GM23338 (cell line): Measurements from ENCODE around the gene CASP2. TPM values are rescaled to one million over a fixed set of nuclear protein-coding genes. Genes with fewer than 3 reads are reported as not detected.

Experiments
- ATAC-seq: fragments of 200-7000 bp; cut with Tn5 transposase; 3 replicates; pipeline ENCODE4 v1.9.1; 2020
- DNase-seq: peaks from one replicate; pipeline ENCODE4 v3.0.0-alpha.2; 2015; ENCODE audit warnings: low spot score
- H2AFZ ChIP-seq: fragments of 200-600 bp; sonication (generic); 2 replicates; pipeline ENCODE4 v1.8.0; 2016; ENCODE audit warnings: antibody characterized with exemption, mild to moderate bottlenecking, moderate library complexity
- H3F3A ChIP-seq: fragments of 200-600 bp; sonication (generic); replicated peaks from 2 replicates; pipeline ENCODE4 v1.8.0; 2017; ENCODE audit warnings: antibody characterized with exemption, mixed run types, low read depth
- H3K27ac ChIP-seq: fragments of 200-600 bp; sonication (generic); 2 replicates; pipeline ENCODE4 v1.6.1; 2016; ENCODE audit warnings: low read depth
- H3K27me3 ChIP-seq: fragments of 200-600 bp; sonication (generic); 2 replicates; pipeline ENCODE4 v1.8.0; 2016; ENCODE audit warnings: mild to moderate bottlenecking, mixed run types, moderate library complexity; ENCODE audit not compliant: insufficient read depth
- H3K36me3 ChIP-seq: fragments of 200-600 bp; sonication (generic); 2 replicates; pipeline ENCODE4 v1.8.0; 2016; ENCODE audit warnings: mild to moderate bottlenecking; ENCODE audit not compliant: insufficient read depth
- H3K4me1 ChIP-seq: fragments of 200-600 bp; sonication (generic); 2 replicates; pipeline ENCODE4 v1.8.0; 2016; ENCODE audit warnings: mild to moderate bottlenecking, moderate library complexity; ENCODE audit not compliant: insufficient read depth
- H3K4me2 ChIP-seq: fragments of 200-600 bp; sonication (generic); 2 replicates; pipeline ENCODE4 v1.7.1; 2017; ENCODE audit warnings: mixed run types
- H3K4me3 ChIP-seq: fragments of 200-600 bp; sonication (generic); 2 replicates; pipeline ENCODE4 v1.6.1; 2016; ENCODE audit warnings: mixed run types
- H3K79me2 ChIP-seq: fragments of 200-600 bp; sonication (generic); replicated peaks from 2 replicates; pipeline ENCODE4 v1.8.0; 2017; ENCODE audit warnings: mild to moderate bottlenecking; ENCODE audit not compliant: insufficient read depth
- H3K9me2 ChIP-seq: fragments of 200-600 bp; sonication (generic); 2 replicates; pipeline ENCODE4 v1.8.0; 2017; ENCODE audit not compliant: insufficient read depth
- H4K20me1 ChIP-seq: fragments of 200-600 bp; sonication (generic); replicated peaks from 2 replicates; pipeline ENCODE4 v1.8.0; 2017; ENCODE audit warnings: mild to moderate bottlenecking; ENCODE audit not compliant: insufficient read depth
- H3K27ac Mint-ChIP-seq: 2 replicates; pipeline ENCODE4 v1.8.0; 2020; ENCODE audit warnings: inconsistent platforms, mild to moderate bottlenecking, moderate library complexity, mixed read lengths
- H3K27me3 Mint-ChIP-seq: 3 replicates; pipeline ENCODE4 v1.8.0; 2022; ENCODE audit warnings: low read depth, mild to moderate bottlenecking, moderate library complexity, mixed read lengths, inconsistent platforms; ENCODE audit not compliant: insufficient read depth, poor library complexity
- H3K36me3 Mint-ChIP-seq: 3 replicates; pipeline ENCODE4 v1.8.0; 2021; ENCODE audit warnings: low read depth, mild to moderate bottlenecking, inconsistent platforms, moderate library complexity, mixed read lengths
- H3K4me1 Mint-ChIP-seq: 3 replicates; pipeline ENCODE4 v1.8.0; 2020; ENCODE audit warnings: mild to moderate bottlenecking, inconsistent platforms, mixed read lengths
- H3K4me3 Mint-ChIP-seq: 3 replicates; pipeline ENCODE4 v1.8.0; 2021; ENCODE audit warnings: moderate library complexity, mild to moderate bottlenecking, inconsistent platforms, mixed read lengths
- H3K9me3 Mint-ChIP-seq: 3 replicates; pipeline ENCODE4 v1.8.0; 2020; ENCODE audit warnings: moderate library complexity, mild to moderate bottlenecking, inconsistent platforms, mixed read lengths
- CREB1 ChIP-seq: fragments of 250-450 bp; sonication (Bioruptor Pico); IDR thresholded peaks from 2 replicates; pipeline ENCODE4 v1.5.0; 2020; ENCODE audit warnings: low read depth, mild to moderate bottlenecking, moderate library complexity
- EZH2 ChIP-seq: fragments of 200-600 bp; sonication (generic); IDR thresholded peaks from one replicate; pipeline ENCODE4 v1.8.0; 2017; ENCODE audit warnings: antibody characterized with exemption, mild to moderate bottlenecking, low read depth; ENCODE audit not compliant: unreplicated experiment
- EZH2phosphoT487 ChIP-seq: fragments of 200-600 bp; sonication (generic); IDR thresholded peaks from one replicate; pipeline ENCODE4 v1.8.1; 2018; ENCODE audit warnings: antibody characterized with exemption; ENCODE audit not compliant: unreplicated experiment
- NANOG ChIP-seq: IDR thresholded peaks from 2 replicates; pipeline ENCODE4 v1.6.1; 2016; ENCODE audit warnings: antibody characterized with exemption, borderline replicate concordance
- POLR2AphosphoS5 ChIP-seq: IDR thresholded peaks from 2 replicates; pipeline ENCODE4 v1.6.1; 2016; ENCODE audit warnings: antibody characterized with exemption, low read depth
- REST ChIP-seq: IDR thresholded peaks from one replicate; pipeline ENCODE4 v1.6.1; 2018; ENCODE audit warnings: antibody characterized with exemption; ENCODE audit not compliant: unreplicated experiment
- STAT1 ChIP-seq: IDR thresholded peaks from one replicate; pipeline ENCODE4 v1.6.1; 2016; ENCODE audit warnings: antibody characterized with exemption; ENCODE audit not compliant: unreplicated experiment
- ZNF331 ChIP-seq: fragments of 250-450 bp; sonication (Bioruptor Pico); IDR thresholded peaks from 2 replicates; pipeline ENCODE4 v1.5.0; 2020; ENCODE audit warnings: low read depth, mild to moderate bottlenecking, moderate library complexity
- polyA plus RNA-seq: library from polyadenylated mRNA; unstranded; fragments of >200 nt; fragmentation: Nextera tagmentation; extraction: Ambion mirVana; gene quantifications from 2 replicates; pipeline ENCODE4 v1.2.1, GENCODE V29; 2016
- total RNA-seq: library from RNA; depleted of rRNA; stranded (reverse); fragments of >200 nt; shearing (Covaris generic); gene quantifications from 2 replicates; pipeline ENCODE4 v1.2.3, GENCODE V29; 2014
- TF ChIP-seq, protein P1 (sequence below): IDR thresholded peaks from 2 replicates; pipeline ENCODE4 v1.6.1; 2016; ENCODE audit warnings: antibody characterized with exemption
- TF ChIP-seq, protein P2 (sequence below): fragments of 250-450 bp; sonication (Bioruptor Pico); IDR thresholded peaks from 2 replicates; pipeline ENCODE4 v1.5.0; 2020; ENCODE audit warnings: mild to moderate bottlenecking, moderate library complexity

The CASP2 gene
- total and polyA plus RNA-seq, 2 experiments from 2014 or later = 17.7 to 21.8 TPM

GRCh38 chr7:143320620-143321019, 32.5 kb downstream of the CASP2 start:
- Histone ChIP-seq H3K27ac (no peak overlapping the region), H3K79me2 (no peaks in the 10 kb centered on the region), H3K4me1 (peaks cover 21% of the 10 kb centered on the region), H3K36me3 (no peaks in the 10 kb centered on the region), H3K4me3 (no peak overlapping the region), H3K27me3 (no peaks in the 10 kb centered on the region), H3K4me2 (no peak overlapping the region), H4K20me1 (no peaks in the 10 kb centered on the region), H2AFZ (no peak overlapping the region), H3K9me2 (no peaks in the 10 kb centered on the region), H3F3A (no peaks in the 10 kb centered on the region)
- DNase-seq (no peak), ATAC-seq (no peak)
- no peaks in the 10 kb centered on the region; the same call in 2 of the 3 replicates for H3K36me3 Mint-ChIP-seq
- H3K4me3 Mint-ChIP-seq = no peak overlapping the region
- H3K27me3 Mint-ChIP-seq = peaks cover 10% of the 10 kb centered on the region
- H3K27ac Mint-ChIP-seq = no peak overlapping the region
- no peaks in the 10 kb centered on the region; the same call in 2 of the 3 replicates for H3K9me3 Mint-ChIP-seq
- TF ChIP-seq, protein P1, sequence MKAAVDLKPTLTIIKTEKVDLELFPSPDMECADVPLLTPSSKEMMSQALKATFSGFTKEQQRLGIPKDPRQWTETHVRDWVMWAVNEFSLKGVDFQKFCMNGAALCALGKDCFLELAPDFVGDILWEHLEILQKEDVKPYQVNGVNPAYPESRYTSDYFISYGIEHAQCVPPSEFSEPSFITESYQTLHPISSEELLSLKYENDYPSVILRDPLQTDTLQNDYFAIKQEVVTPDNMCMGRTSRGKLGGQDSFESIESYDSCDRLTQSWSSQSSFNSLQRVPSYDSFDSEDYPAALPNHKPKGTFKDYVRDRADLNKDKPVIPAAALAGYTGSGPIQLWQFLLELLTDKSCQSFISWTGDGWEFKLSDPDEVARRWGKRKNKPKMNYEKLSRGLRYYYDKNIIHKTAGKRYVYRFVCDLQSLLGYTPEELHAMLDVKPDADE = no peak
- TF ChIP-seq EZH2phosphoT487 (no peak), CREB1 (CRISPR knock-in tag) (no peak), POLR2AphosphoS5 (no peak), STAT1 (no peak), REST (no peak), EZH2 (no peak)
- H3K4me1 Mint-ChIP-seq = peaks cover 29% of the 10 kb centered on the region

- Histone ChIP-seq H3K9me2 (no peaks in the 10 kb centered on the region), H3K36me3 (no peaks in the 10 kb centered on the region), H3K4me3 (no peak overlapping the region), H2AFZ (no peak overlapping the region), H3K79me2 (no peaks in the 10 kb centered on the region), H4K20me1 (no peaks in the 10 kb centered on the region), H3K4me2 (no peak overlapping the region), H3F3A (no peaks in the 10 kb centered on the region), H3K27ac (no peak overlapping the region), H3K4me1 (peaks cover 24% of the 10 kb centered on the region), H3K27me3 (no peaks in the 10 kb centered on the region)
- Mint-ChIP-seq H3K27ac (no peak overlapping the region), H3K4me3 (no peak overlapping the region), H3K27me3 (peaks cover 12% of the 10 kb centered on the region), H3K9me3 (no peaks in the 10 kb centered on the region; the same call in 2 of the 3 replicates), H3K36me3 (no peaks in the 10 kb centered on the region; the same call in 2 of the 3 replicates), H3K4me1 (peaks cover 30% of the 10 kb centered on the region)
- DNase-seq (no peak), ATAC-seq (peak; percentile 16; the same call in 2 of the 3 replicates)
- TF ChIP-seq NANOG (no peak), ZNF331 (CRISPR knock-in tag) (no peak), CREB1 (CRISPR knock-in tag) (no peak)
- TF ChIP-seq, protein P2, sequence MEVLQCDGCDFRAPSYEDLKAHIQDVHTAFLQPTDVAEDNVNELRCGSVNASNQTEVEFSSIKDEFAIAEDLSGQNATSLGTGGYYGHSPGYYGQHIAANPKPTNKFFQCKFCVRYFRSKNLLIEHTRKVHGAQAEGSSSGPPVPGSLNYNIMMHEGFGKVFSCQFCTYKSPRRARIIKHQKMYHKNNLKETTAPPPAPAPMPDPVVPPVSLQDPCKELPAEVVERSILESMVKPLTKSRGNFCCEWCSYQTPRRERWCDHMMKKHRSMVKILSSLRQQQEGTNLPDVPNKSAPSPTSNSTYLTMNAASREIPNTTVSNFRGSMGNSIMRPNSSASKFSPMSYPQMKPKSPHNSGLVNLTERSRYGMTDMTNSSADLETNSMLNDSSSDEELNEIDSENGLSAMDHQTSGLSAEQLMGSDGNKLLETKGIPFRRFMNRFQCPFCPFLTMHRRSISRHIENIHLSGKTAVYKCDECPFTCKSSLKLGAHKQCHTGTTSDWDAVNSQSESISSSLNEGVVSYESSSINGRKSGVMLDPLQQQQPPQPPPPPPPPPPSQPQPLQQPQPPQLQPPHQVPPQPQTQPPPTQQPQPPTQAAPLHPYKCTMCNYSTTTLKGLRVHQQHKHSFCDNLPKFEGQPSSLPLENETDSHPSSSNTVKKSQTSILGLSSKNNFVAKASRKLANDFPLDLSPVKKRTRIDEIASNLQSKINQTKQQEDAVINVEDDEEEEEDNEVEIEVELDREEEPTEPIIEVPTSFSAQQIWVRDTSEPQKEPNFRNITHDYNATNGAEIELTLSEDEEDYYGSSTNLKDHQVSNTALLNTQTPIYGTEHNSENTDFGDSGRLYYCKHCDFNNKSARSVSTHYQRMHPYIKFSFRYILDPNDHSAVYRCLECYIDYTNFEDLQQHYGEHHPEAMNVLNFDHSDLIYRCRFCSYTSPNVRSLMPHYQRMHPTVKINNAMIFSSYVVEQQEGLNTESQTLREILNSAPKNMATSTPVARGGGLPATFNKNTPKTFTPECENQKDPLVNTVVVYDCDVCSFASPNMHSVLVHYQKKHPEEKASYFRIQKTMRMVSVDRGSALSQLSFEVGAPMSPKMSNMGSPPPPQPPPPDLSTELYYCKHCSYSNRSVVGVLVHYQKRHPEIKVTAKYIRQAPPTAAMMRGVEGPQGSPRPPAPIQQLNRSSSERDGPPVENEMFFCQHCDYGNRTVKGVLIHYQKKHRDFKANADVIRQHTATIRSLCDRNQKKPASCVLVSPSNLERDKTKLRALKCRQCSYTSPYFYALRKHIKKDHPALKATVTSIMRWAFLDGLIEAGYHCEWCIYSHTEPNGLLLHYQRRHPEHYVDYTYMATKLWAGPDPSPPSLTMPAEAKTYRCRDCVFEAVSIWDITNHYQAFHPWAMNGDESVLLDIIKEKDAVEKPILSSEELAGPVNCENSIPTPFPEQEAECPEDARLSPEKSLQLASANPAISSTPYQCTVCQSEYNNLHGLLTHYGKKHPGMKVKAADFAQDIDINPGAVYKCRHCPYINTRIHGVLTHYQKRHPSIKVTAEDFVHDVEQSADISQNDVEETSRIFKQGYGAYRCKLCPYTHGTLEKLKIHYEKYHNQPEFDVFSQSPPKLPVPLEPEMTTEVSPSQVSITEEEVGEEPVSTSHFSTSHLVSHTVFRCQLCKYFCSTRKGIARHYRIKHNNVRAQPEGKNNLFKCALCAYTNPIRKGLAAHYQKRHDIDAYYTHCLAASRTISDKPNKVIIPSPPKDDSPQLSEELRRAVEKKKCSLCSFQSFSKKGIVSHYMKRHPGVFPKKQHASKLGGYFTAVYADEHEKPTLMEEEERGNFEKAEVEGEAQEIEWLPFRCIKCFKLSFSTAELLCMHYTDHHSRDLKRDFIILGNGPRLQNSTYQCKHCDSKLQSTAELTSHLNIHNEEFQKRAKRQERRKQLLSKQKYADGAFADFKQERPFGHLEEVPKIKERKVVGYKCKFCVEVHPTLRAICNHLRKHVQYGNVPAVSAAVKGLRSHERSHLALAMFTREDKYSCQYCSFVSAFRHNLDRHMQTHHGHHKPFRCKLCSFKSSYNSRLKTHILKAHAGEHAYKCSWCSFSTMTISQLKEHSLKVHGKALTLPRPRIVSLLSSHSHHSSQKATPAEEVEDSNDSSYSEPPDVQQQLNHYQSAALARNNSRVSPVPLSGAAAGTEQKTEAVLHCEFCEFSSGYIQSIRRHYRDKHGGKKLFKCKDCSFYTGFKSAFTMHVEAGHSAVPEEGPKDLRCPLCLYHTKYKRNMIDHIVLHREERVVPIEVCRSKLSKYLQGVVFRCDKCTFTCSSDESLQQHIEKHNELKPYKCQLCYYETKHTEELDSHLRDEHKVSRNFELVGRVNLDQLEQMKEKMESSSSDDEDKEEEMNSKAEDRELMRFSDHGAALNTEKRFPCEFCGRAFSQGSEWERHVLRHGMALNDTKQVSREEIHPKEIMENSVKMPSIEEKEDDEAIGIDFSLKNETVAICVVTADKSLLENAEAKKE (CRISPR knock-in tag) = no peak
These were observed 33.1 kb downstream of the CASP2 start for GRCh38 chr7:143321242-143321641.
